ELR (cell line): Measurements from ENCODE around the gene RALGAPA2.

Experiments
- DNase-seq: peaks from one replicate; pipeline ENCODE4 v3.0.0-alpha.2; 2015; ENCODE audit warnings: low read depth

Gene RALGAPA2

GRCh38 chr20:20683481-20684321, 28.7 kb downstream of the RALGAPA2 start:
- no peak for DNase-seq

GRCh38 chr20:20683020-20683419, 29.4 kb downstream of the RALGAPA2 start:
- no peak for DNase-seq

GRCh38 chr20:20680991-20681508, 31.4 kb downstream of the RALGAPA2 start:
- no peak for DNase-seq

GRCh38 chr20:20679316-20679715, 33.1 kb downstream of the RALGAPA2 start:
- DNase-seq = no peak

GRCh38 chr20:20677186-20677585, 35.3 kb downstream of the RALGAPA2 start:
- no peak for DNase-seq

- no peak for DNase-seq
Observed at GRCh38 chr20:20668639-20669038, 43.8 kb downstream of the RALGAPA2 start.

- no peak for DNase-seq
Observed at GRCh38 chr20:20666359-20666758, 46.1 kb downstream of the RALGAPA2 start.

- DNase-seq = no peak
Observed at GRCh38 chr20:20665606-20666332, 46.7 kb downstream of the RALGAPA2 start.

GRCh38 chr20:20664795-20665589, 47.5 kb downstream of the RALGAPA2 start:
- peak; percentile 25 for DNase-seq

- no peak for DNase-seq
Observed at GRCh38 chr20:20663841-20664240, 48.6 kb downstream of the RALGAPA2 start.

- DNase-seq = no peak
Observed at GRCh38 chr20:20658871-20659431, 53.5 kb downstream of the RALGAPA2 start.

- DNase-seq = no peak
Observed at GRCh38 chr20:20658123-20658522, 54.3 kb downstream of the RALGAPA2 start.

- DNase-seq = no peak
Observed at GRCh38 chr20:20657092-20657491, 55.4 kb downstream of the RALGAPA2 start.

GRCh38 chr20:20655883-20656282, 56.6 kb downstream of the RALGAPA2 start:
- no peak for DNase-seq

- DNase-seq = no peak
Observed at GRCh38 chr20:20649945-20650344, 62.5 kb downstream of the RALGAPA2 start.

GRCh38 chr20:20643927-20644326, 68.5 kb downstream of the RALGAPA2 start:
- DNase-seq = no peak

- DNase-seq = no peak
Observed at GRCh38 chr20:20641783-20642182, 70.7 kb downstream of the RALGAPA2 start.

GRCh38 chr20:20638878-20639277, 73.6 kb downstream of the RALGAPA2 start:
- DNase-seq = no peak

GRCh38 chr20:20637998-20638725, 74.3 kb downstream of the RALGAPA2 start:
- no peak for DNase-seq

GRCh38 chr20:20635006-20635405, 77.4 kb downstream of the RALGAPA2 start:
- DNase-seq = no peak

GRCh38 chr20:20632644-20633043, 79.8 kb downstream of the RALGAPA2 start:
- DNase-seq = no peak
